ENCODE measurements around the gene TMPRSS4. TPM values are rescaled to one million over a fixed set of nuclear protein-coding genes. Genes with fewer than 3 reads are reported as not detected.

Gene TMPRSS4
- total RNA-seq, 1 experiment from 2014 or later = not detected

DNA sequence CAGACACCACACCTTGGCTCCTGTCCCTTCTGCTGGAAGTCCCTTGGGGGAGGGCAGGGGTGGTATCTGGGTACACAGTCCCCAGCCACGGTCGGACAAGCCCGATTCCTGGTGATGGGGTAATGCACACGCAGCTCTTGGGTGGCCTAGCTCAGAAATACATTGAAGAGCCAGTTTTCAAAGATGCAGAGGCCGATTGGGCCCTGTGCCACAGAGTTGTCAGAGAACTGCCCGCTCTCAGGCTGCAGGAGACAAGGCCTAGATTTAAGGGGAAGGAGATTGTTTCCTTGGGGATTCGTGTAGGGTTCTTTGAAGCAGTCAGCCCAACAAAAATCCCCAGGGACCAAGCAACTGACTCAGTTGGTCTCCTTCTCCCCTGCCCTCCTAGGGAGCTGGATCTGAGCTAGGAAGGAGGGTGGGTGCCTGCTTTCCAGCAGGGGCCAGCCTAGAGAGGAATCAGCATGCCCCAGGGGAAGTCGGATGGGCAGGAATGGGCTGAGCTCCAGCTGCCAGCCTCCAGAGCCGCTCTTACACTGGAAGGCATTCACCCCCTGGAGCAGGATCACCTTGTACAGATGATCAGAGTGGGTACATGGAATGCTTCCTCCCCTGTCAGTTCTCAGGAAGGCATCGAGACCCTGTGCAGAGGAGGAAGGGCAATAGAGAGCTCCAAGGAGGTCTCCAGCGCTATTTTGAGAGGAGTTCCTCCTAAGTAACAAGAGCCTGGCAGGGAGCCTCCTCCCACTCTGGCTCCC is 79.1 kb downstream of the TMPRSS4 start:
- H3K9me3 ChIP-seq (ENCODE audit: control insufficient read depth, insufficient read depth, low read depth, low read length) = no peaks in the 10 kb centered on the region
- in situ Hi-C loops (cut with HindIII; ENCODE audit: low pct_unique_long_range_greater_than_20kb, low sequenced_read_pairs) = no loop called here
- no TSS peak for BruUV-seq (replicated peaks)
- H3K36me3 ChIP-seq (ENCODE audit: control insufficient read depth, insufficient read depth, low read length) = no peaks in the 10 kb centered on the region
- DNase-seq (ENCODE audit: low read depth, low spot score) (no peak), ATAC-seq (no peak)
- H3K27me3 ChIP-seq (ENCODE audit: control insufficient read depth, insufficient read depth, low read length) = peaks cover 42% of the 10 kb centered on the region
- CTCF ChIA-PET = interaction anchor here (0.6 to 1.4 kb wide), 3 partner anchors 10 to 392 kb away, joined by 4 to 14 read pairs (median 7); no protein-coding TSS in a partner anchor
- intact Hi-C loops (cut with micrococcal nuclease; ENCODE audit: unreplicated experiment) = no loop called here
- H3K27ac ChIP-seq (ENCODE audit: low read length) = no peak overlapping the region
- POLR2A ChIA-PET = interaction anchor here (0.5 kb wide), 1 partner anchor 210 kb away, joined by 4 read pairs; no protein-coding TSS in a partner anchor
- H3K4me1 ChIP-seq (ENCODE audit: control insufficient read depth, insufficient read depth, low read length) = peaks cover 4% of the 10 kb centered on the region
- no peak for TF ChIP-seq POLR2AphosphoS5 (IDR thresholded peaks at IDR 0.05; ENCODE audit: low read depth, low read length)
- TF ChIP-seq TCF7L2 (IDR thresholded peaks at IDR 0.05; ENCODE audit: low read depth, low read length) = no peak
- TF ChIP-seq REST (IDR thresholded peaks at IDR 0.05; ENCODE audit: insufficient read depth in 1 of 2, low read depth in 2 of 2, low read length in 1 of 2) = no peak
- TF ChIP-seq SIN3A (IDR thresholded peaks at IDR 0.05; ENCODE audit: borderline replicate concordance, insufficient read depth, low read depth, low read length) = no peak
- no peak for TF ChIP-seq CTCF (IDR thresholded peaks at IDR 0.05)
- H3K4me3 ChIP-seq (ENCODE audit: low read depth in 2 of 2, low read length in 2 of 2) = no peak overlapping the region

GRCh38 chr11:118156531-118157185 is 79.8 kb downstream of the TMPRSS4 start:
- ChIA-PET POLR2A (interaction anchor here (0.5 to 0.6 kb wide), 2 partner anchors 95 to 209 kb away, joined by 3 to 4 read pairs; no protein-coding TSS in a partner anchor), CTCF (interaction anchor here (0.6 to 1.4 kb wide), 6 partner anchors 10 to 391 kb away, joined by 3 to 14 read pairs (median 4); no protein-coding TSS in a partner anchor)
- H3K4me1 ChIP-seq (ENCODE audit: control insufficient read depth, insufficient read depth, low read length) = peaks cover 4% of the 10 kb centered on the region
- no peak overlapping the region for H3K4me3 ChIP-seq (ENCODE audit: low read depth in 2 of 2, low read length in 2 of 2)
- TF ChIP-seq POLR2AphosphoS5 (IDR thresholded peaks at IDR 0.05; ENCODE audit: low read depth, low read length) (no peak), REST (IDR thresholded peaks at IDR 0.05; ENCODE audit: insufficient read depth in 1 of 2, low read depth in 2 of 2, low read length in 1 of 2) (no peak), TCF7L2 (IDR thresholded peaks at IDR 0.05; ENCODE audit: low read depth, low read length) (no peak), CTCF (IDR thresholded peaks at IDR 0.05) (no peak), SIN3A (IDR thresholded peaks at IDR 0.05; ENCODE audit: borderline replicate concordance, insufficient read depth, low read depth, low read length) (no peak)
- H3K36me3 ChIP-seq (ENCODE audit: control insufficient read depth, insufficient read depth, low read length) = no peaks in the 10 kb centered on the region
- H3K27me3 ChIP-seq (ENCODE audit: control insufficient read depth, insufficient read depth, low read length) = peaks cover 45% of the 10 kb centered on the region
- ATAC-seq (no peak), DNase-seq (ENCODE audit: low read depth, low spot score) (no peak)
- intact Hi-C loops (cut with micrococcal nuclease; ENCODE audit: unreplicated experiment) = no loop called here
- BruUV-seq (replicated peaks) = no TSS peak
- in situ Hi-C loops (cut with HindIII; ENCODE audit: low pct_unique_long_range_greater_than_20kb, low sequenced_read_pairs) = no loop called here
- no peaks in the 10 kb centered on the region for H3K9me3 ChIP-seq (ENCODE audit: control insufficient read depth, insufficient read depth, low read depth, low read length)
- H3K27ac ChIP-seq (ENCODE audit: low read length) = no peak overlapping the region

Data from Panc1 (cell line).